Ectodermal cell (in vitro differentiated cells): ENCODE results near the gene NECAB2.

ENCODE experiments used
- H3K27ac ChIP-seq: 2 replicates; pipeline ENCODE4 v1.7.0; 2013; ENCODE audit warnings: mild to moderate bottlenecking, low read depth, low read length; ENCODE audit not compliant: insufficient read depth, poor library complexity, severe bottlenecking
- H3K27me3 ChIP-seq: 2 replicates; pipeline ENCODE4 v1.7.0; 2013; ENCODE audit warnings: mild to moderate bottlenecking, low read length; ENCODE audit not compliant: insufficient read depth, control insufficient read depth, poor library complexity, severe bottlenecking
- H3K36me3 ChIP-seq: one replicate; pipeline ENCODE4 v1.7.0; 2013; ENCODE audit warnings: low read length; ENCODE audit not compliant: control insufficient read depth, insufficient read depth
- H3K4me1 ChIP-seq: one replicate; pipeline ENCODE4 v1.7.0; 2013; ENCODE audit warnings: low read length; ENCODE audit not compliant: control insufficient read depth, insufficient read depth
- H3K4me3 ChIP-seq: 2 replicates; pipeline ENCODE4 v1.7.0; 2013; ENCODE audit warnings: low read depth, low read length, control low read depth; ENCODE audit not compliant: insufficient read depth
- H3K9me3 ChIP-seq: 2 replicates; pipeline ENCODE4 v1.7.0; 2013; ENCODE audit warnings: mild to moderate bottlenecking, low read length, moderate library complexity; ENCODE audit not compliant: control insufficient read depth
- WGBS, 2 experiments: methylation state at CpG; one replicate each; pipeline ENCODE4 v1.1.7; 2013; ENCODE audit warnings: missing lambda C conversion rate in 2 of 2; 5-methylcytosine and 5-hydroxymethylcytosine counted together

The NECAB2 gene

DNA sequence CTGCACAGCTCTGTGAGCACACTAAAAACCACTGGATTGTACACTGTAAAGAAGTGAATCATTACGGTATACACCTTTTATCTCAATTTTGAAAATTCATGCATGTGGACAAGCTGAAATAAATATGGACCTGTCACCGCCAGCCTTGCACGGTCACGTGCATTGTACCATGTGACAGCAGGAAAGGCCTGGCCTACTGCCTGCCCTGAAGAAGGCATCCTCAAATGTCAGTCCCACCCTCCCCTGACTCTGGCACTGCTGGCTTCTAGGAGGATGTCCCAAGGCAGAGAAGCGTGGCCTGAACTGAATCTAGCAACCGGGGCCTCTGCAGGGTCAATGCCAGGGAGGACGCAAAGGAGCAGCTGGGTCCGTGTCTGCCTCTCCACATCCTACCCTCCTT lies 39.9 kb downstream of the NECAB2 start:
- no peaks in the 10 kb centered on the region for H3K9me3 ChIP-seq
- 86 to 94% methylated on average over 6 to 7 of the region's 8 CpGs for WGBS, 2 experiments
- no peaks in the 10 kb centered on the region for H3K27me3 ChIP-seq
- no peak overlapping the region for H3K27ac ChIP-seq
- H3K4me3 ChIP-seq: no peak overlapping the region
- H3K36me3 ChIP-seq: no peaks in the 10 kb centered on the region
- H3K4me1 ChIP-seq: no peaks in the 10 kb centered on the region

- Histone ChIP-seq H3K4me3 (no peak overlapping the region), H3K9me3 (no peaks in the 10 kb centered on the region), H3K4me1 (no peaks in the 10 kb centered on the region), H3K27ac (no peak overlapping the region), H3K27me3 (no peaks in the 10 kb centered on the region), H3K36me3 (no peaks in the 10 kb centered on the region)
- 94% methylated on average over 6 of the region's 6 CpGs for WGBS, 2 experiments
These were observed 41.2 kb downstream of the NECAB2 start for GRCh38 chr16:84009282-84009681.

DNA sequence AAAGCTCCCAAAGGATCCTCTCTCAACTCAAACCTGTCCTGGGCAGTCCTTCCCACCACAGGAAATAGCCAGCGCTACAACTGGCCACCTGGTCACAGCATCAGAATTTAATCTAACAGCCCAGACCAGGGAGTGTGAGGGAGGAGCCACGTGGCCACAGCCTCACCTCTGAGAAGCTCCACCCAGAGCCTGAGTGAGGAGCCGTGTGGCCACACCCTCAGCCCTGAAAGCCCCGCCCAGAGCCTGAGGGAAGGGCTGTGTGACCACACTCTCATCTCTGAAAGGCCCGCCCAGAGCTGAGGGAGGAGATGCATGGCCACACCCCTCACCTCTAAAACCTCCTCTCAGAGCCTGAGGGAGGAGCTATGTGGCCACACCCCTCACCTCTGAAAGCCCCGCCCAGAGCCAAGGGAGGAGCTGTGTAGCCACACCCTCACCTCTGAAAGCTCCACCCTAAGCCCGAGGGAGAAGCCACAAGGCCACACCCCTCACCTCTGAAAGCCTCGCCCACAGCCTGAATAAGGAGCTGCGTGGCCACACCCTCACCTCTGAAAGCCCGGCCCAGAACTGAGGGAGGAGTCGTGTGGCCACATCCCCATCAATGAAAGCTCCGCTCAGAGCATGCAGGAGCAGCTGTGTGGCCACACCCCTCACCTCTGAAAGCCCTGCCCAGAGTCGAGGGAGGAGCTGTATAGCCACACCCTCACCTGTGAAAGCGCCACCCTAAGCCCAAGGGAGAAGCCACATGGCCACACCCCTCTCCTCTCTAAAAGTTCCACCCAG lies 45.9 kb downstream of the NECAB2 start:
- WGBS, 2 experiments: 19 to 21% methylated on average over 14 of the region's 14 CpGs
- Histone ChIP-seq H3K27me3 (no peaks in the 10 kb centered on the region), H3K4me1 (peaks cover 4% of the 10 kb centered on the region), H3K36me3 (no peaks in the 10 kb centered on the region), H3K9me3 (no peaks in the 10 kb centered on the region), H3K27ac (no peak overlapping the region), H3K4me3 (no peak overlapping the region)

- Histone ChIP-seq H3K27me3 (no peaks in the 10 kb centered on the region), H3K27ac (no peak overlapping the region), H3K36me3 (no peaks in the 10 kb centered on the region), H3K9me3 (no peaks in the 10 kb centered on the region), H3K4me1 (peaks cover 4% of the 10 kb centered on the region), H3K4me3 (no peak overlapping the region)
- 83 to 86% methylated on average over 14 of the region's 14 CpGs for WGBS, 2 experiments
These were observed 46.7 kb downstream of the NECAB2 start for GRCh38 chr16:84014570-84015327.

GRCh38 chr16:84015399-84015798 lies 47.4 kb downstream of the NECAB2 start:
- 92% methylated on average over 12 of the region's 12 CpGs for WGBS, 2 experiments

GRCh38 chr16:84016477-84016876 lies 48.4 kb downstream of the NECAB2 start:
- H3K27me3 ChIP-seq: no peaks in the 10 kb centered on the region
- H3K4me1 ChIP-seq: peaks cover 4% of the 10 kb centered on the region
- 94 to 95% methylated on average over 12 of the region's 12 CpGs for WGBS, 2 experiments
- H3K27ac ChIP-seq: no peak overlapping the region
- H3K9me3 ChIP-seq: no peaks in the 10 kb centered on the region
- no peak overlapping the region for H3K4me3 ChIP-seq
- H3K36me3 ChIP-seq: no peaks in the 10 kb centered on the region

More at GRCh38 chr16:84015399-84015798, 47.4 kb downstream of the NECAB2 start:
- H3K4me3 ChIP-seq: no peak overlapping the region
- no peaks in the 10 kb centered on the region for H3K36me3 ChIP-seq
- H3K27ac ChIP-seq: no peak overlapping the region
- peaks cover 4% of the 10 kb centered on the region for H3K4me1 ChIP-seq
- no peaks in the 10 kb centered on the region for H3K27me3 ChIP-seq
- H3K9me3 ChIP-seq: no peaks in the 10 kb centered on the region

GRCh38 chr16:84018710-84019109 lies 50.7 kb downstream of the NECAB2 start:
- 87 to 96% methylated on average over 4 of the region's 4 CpGs for WGBS, 2 experiments
- no peaks in the 10 kb centered on the region for H3K36me3 ChIP-seq
- no peak overlapping the region for H3K4me3 ChIP-seq
- no peaks in the 10 kb centered on the region for H3K27me3 ChIP-seq
- H3K27ac ChIP-seq: no peak overlapping the region
- H3K9me3 ChIP-seq: no peaks in the 10 kb centered on the region
- H3K4me1 ChIP-seq: peaks cover 4% of the 10 kb centered on the region

DNA sequence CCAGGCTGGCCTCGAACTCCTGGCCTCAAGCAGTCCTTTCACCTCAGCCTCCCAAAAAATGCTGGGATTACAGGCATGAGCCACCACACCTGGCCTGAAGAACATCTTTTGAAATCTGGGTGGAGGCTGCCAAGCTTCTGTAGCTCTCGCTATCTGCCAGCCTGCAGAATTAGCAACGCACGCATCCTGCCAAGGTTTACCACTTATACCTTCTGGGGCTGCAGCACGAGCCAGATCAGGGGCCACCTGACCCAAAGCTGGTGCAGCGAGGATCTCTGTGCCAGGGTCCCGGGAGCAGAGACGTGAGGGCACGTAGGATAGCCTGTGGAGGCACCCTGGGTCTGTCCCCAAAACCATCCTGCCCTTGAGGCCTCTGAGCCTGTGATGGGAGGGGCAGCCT lies 52.3 kb downstream of the NECAB2 start:
- H3K27ac ChIP-seq: no peak overlapping the region
- H3K36me3 ChIP-seq: no peaks in the 10 kb centered on the region
- 93 to 95% methylated on average over 9 of the region's 9 CpGs for WGBS, 2 experiments
- H3K9me3 ChIP-seq: no peaks in the 10 kb centered on the region
- H3K27me3 ChIP-seq: no peaks in the 10 kb centered on the region
- no peaks in the 10 kb centered on the region for H3K4me1 ChIP-seq
- H3K4me3 ChIP-seq: no peak overlapping the region

- 81 to 89% methylated on average over 5 of the region's 5 CpGs for WGBS, 2 experiments
- no peak overlapping the region for H3K4me3 ChIP-seq
- no peaks in the 10 kb centered on the region for H3K36me3 ChIP-seq
- H3K27ac ChIP-seq: no peak overlapping the region
- no peaks in the 10 kb centered on the region for H3K9me3 ChIP-seq
- H3K27me3 ChIP-seq: no peaks in the 10 kb centered on the region
- H3K4me1 ChIP-seq: peaks cover under 1% of the 10 kb centered on the region
These were observed 53.4 kb downstream of the NECAB2 start for GRCh38 chr16:84021488-84021887.

DNA sequence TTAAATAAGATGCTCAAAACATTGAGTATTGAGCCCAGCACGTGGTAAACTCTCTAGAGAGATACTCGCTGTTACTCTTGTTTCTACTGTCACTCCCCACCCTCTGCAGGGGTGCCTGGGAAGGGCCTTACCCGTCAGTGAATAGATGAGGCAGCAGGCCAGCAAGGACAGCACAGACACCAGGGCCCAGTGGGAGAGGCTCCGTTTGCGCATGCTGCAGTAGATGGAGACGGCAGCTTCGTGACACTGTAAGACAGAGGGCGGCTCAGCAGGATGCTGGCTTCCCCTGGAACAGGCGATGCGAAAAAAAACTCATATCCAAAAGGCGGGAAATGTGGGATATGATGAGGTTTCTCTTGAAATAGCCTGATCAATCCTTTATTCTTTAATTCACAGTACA lies 54.6 kb downstream of the NECAB2 start:
- Histone ChIP-seq H3K9me3 (no peaks in the 10 kb centered on the region), H3K27me3 (no peaks in the 10 kb centered on the region), H3K4me1 (peaks cover 12% of the 10 kb centered on the region), H3K27ac (no peak overlapping the region), H3K36me3 (no peaks in the 10 kb centered on the region), H3K4me3 (no peak overlapping the region)
- 68 to 72% methylated on average over 10 to 11 of the region's 11 CpGs for WGBS, 2 experiments
